Inflammatory macrophage treated with lipopolysaccharide for 1 hour (primary cell): ENCODE data around the gene LYST.
"Not testable (repeated sequence)": the region's sequence is repeated elsewhere in the genome, so short reads cannot be mapped to it uniquely, and the experiment has no call there.

ENCODE experiments used
- DNase-seq, 2 donors: peaks; one replicate each; pipeline ENCODE4 v3.0.0-alpha.2; 2020 to 2022

Gene LYST

DNA sequence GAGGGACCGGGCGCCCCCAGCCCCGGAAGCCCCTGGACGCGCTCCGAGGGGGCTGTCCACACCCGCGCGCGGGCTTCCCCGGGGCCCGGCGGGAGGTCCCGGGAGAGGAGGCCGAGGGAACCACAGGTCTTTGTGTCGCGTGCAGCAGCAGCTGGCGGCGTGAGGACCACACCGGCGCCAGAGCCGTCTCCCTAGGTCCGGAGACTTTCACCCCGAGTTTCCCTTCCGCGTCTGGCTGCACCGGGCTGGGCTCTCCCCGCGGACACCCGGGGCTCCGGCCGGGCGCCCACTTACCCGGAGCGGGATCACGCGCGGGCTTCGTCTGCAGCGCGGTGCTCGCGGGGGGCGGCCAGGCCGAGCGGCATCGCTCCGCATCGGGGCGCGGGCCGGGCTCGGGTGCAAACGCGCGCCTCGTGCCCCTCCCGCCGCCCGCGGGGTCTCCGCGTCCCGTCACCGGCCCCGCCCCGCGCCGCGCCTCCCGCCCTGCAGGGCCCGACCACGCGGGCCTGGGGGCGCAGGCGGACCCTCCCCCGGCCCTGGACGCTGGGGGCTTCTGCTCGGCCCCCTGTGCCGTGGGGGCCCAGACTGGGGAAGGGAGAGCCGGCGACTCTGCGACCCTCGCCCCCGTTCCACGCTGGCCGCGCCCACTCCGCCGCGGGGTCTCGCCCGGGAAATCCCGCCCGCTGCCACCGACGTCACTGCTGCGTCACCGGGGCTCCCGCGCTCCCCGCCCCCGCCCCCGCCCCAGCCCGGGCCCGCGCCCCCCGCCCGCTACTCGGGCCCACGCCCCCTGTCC, 217.1 kb downstream of the LYST start, which contains the start of gene GNG4:
GNG4 (minus strand) TSS at position 417 of the 796 bp plus-strand sequence. CDS start 65,946 bp downstream, outside the sequence.
- DNase-seq, result no peak

DNA sequence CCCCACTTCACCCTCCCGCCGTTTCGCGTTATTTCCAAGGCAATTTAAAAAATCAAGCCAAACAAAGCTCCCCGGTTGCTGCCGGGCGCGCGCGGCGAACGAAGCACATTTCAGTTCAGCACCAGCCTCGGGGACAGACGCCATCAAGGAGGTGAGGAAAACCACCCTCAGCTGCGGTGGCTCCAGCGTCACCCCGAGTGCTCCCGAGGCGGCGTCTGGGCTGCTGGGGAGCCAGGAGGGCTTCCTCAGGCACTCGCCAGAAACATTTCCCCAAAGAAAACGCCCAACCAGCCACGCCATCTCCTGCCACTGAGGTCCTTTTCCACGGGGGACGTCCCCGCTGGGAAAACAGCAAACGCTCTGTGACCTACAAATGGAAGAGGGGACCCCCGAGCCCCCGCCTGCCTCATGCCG, 217.7 kb downstream of the LYST start:
- peak; percentile 30 to 41 for DNase-seq

DNA sequence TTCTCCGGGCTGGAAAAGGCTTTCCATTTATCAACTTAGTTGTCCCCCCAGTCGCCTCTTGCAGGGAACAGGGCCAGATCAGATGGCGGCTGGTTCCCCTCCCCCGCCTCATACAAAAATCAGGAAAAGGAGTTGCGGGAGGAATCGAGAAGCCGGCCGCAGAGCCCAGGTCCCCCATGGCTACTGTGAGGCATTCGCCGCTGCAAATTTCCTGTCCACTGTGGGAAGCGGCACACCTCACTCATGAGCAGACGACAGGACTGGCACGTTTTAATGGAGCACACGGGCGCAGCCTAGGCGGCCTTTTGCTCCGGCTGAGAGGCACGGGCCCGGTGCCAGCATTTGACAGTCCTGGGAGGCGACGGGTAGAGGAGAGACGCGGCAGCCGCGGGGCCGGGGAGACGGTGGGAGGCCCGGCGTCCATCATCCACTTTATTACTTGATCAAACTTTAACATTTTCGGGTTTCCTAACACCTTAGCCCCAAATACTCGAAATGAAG, 218.2 kb downstream of the LYST start:
- DNase-seq, result no peak

DNA sequence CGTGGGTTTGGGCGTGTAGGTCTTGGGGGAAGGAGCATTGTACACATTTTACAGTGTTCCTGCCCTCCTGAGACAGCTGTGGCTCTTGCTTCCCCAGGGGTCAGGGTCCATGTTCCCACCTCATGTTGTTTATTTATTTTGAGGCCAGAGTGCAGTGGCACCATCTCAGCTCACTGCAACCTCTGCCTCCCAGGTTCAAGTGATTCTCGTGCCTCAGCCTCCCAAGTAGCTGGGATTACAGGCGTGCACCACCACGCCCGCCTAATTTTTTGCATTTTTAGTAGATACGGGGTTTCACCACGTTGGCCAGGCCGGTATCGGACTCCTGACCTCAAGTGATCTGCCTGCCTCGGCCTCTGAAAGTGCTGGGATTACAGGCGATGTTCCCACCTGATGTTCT, 219.2 kb downstream of the LYST start:
- DNase-seq, result not testable (repeated sequence)

DNA sequence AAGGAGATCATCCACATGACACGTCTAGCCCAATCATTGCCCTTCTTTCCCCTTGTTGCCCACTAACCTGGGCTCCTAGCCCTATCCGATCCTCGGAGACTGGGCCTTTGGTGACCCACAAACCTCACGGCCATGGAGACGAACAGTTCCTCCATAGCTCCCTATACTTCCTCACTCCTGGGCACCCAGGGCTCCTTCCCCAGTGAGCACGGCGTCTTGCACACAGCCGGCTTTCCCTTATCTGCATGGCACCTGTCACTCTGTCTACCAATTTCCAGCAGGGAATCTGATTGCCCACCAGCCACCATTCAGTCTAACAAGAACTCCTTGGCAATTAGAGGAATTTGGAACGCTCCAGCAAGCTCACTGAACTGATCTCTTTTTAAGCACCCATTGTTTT, 220.2 kb downstream of the LYST start:
- DNase-seq, result no peak

DNA sequence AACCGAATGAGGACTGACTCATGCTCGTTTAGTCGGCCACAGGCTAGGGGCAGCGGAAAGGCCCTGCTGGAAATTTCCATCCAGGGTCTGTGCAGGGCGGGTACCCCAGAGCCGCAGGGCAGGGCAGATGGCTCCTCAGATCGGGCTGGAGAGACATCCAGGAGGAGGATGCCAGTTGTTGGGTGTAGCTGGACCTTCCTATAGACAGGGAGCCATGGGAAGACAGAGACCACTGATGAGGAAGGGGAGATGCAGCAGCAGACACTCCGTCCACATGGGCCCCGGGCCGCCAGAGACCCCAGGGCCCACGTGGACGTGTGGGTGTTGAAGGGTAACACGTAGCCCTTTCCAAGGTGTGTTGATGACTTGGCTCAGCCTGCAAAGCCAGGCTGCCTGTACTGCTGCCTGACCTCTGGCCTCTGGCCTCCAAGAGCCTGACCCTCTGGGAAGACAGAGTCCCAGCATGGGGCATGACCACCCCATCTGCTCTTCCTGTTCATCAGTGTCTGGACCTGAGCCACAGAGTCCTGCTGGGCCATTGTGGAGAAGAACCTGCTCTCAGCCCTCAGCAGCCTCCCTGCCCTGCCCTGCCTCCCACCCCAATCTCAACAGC, 221.9 kb downstream of the LYST start:
- DNase-seq, result no peak

DNA sequence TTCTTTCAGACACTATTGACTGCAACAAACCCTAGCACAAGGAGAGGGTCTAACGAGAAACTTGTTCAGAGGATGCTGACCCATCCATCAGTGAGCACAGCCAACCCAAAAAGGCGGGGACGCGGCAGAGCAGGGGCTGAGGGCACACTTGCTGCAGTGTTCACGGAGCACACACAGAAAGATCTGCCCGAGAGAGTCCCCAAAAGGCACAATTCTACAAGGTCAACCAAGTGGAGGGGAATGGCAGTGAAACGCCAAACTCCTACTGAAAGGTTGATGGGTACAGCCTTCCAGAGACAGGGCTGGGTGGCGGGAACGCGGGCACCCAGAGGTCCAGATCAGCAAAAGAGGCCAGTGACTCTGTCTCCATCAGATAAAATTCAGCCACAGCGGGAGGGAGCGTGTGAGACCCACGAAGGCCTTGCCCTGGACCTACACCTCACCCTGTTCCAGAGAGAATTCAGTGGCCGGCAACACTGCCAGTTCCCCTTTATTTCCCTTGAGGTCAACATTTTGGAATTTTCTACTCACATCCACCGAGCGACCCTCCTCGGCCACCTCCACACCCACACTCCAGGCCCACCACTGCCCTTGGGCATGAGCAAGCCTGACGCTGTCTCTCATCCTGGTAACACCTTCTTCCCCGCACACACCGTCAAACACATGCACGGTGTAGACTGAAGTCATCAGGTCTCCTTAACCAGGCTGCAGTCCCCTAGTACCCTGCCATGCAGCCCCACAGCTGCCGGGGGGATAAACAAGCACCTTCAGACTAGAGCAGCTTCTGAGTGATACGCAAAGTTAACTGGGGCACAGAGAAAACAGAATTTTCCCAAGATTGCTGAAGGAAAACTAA, 222.6 kb downstream of the LYST start:
- DNase-seq, result no peak

DNA sequence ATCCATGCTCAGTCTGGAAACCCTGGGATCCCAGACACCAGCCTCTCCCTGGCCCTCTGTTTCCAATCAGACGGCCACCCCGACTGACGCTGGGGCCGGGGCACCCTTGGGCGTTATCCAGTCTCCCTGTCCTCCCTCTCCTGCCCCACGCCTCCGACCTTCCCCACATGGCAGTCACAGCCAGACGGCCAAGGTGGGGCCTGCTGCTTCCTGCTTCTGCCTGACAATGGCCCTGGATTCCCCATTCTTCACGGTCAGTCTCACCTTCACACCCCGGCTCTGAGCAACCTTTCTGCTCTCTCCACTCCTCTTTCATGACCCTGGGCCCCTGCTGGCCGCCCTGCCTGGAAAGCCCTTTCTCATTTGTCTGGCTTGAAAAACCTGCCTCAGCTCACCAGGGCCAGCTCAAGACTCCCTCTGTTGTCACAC, 223.7 kb downstream of the LYST start:
- DNase-seq, result no peak

DNA sequence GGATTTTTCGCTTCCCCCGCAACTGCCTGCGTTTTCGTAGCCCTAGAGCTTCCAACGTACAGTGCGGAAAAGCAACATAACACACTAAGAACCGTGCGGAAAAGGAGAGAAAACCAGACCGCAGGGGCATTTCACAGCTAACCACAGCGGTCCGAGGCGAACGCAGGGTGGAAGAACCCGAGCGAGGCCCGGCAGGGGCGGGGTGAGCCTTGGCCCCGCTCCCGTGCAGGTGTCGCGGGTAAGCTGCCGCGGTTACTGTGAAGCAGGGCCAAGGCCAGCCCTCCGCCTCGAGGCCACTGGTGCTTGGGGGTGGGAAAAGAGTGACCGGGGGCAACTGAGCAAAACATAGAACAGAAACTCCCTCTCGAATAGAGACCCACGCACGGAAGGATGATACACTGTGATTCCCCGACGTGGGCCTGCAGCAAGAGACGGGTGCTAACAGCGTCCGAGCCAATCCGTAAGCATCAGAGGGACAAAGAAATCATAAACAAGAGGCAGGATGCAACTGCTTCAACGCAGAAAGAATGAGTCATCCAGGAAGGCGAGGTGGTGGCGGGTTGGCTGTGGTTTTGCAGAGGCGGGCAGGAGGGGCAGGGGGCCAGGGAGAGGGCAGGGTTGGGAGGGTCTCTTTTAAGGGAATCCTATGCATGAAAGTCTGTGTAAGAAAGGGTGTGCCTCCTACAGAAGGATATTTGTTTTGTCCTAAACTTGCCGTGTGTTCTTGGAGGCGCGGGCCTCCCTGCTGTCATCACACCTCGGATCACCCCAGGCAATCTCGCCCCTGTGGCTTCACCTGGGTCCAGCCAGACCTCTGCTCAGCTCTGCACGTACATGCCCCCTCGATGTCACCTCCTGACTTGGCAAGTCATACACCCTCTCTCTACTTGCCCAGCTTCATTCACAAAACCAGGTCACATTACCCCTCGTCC, 224.4 kb downstream of the LYST start:
- peak; percentile 56 to 71 for DNase-seq

DNA sequence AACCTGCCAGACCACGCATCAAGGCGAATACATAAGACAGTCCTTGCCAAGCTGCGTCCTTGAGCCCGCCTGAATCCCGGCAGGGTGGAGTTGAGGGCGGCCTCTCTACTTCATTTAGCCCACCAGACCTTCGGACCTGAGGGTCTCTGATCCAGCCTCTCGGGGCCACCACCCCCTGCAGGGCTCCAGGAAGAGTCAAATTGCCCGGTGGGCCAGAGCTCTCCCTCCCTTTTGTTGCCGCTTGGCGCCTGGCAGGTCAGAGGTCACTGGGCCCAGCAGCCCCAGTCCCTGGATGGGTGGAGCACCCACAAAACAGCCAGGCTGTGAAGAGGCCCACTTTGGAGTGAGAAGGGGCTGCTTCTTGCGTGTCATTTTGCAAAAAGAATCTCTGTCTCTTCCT, 226.1 kb downstream of the LYST start:
- no peak for DNase-seq

DNA sequence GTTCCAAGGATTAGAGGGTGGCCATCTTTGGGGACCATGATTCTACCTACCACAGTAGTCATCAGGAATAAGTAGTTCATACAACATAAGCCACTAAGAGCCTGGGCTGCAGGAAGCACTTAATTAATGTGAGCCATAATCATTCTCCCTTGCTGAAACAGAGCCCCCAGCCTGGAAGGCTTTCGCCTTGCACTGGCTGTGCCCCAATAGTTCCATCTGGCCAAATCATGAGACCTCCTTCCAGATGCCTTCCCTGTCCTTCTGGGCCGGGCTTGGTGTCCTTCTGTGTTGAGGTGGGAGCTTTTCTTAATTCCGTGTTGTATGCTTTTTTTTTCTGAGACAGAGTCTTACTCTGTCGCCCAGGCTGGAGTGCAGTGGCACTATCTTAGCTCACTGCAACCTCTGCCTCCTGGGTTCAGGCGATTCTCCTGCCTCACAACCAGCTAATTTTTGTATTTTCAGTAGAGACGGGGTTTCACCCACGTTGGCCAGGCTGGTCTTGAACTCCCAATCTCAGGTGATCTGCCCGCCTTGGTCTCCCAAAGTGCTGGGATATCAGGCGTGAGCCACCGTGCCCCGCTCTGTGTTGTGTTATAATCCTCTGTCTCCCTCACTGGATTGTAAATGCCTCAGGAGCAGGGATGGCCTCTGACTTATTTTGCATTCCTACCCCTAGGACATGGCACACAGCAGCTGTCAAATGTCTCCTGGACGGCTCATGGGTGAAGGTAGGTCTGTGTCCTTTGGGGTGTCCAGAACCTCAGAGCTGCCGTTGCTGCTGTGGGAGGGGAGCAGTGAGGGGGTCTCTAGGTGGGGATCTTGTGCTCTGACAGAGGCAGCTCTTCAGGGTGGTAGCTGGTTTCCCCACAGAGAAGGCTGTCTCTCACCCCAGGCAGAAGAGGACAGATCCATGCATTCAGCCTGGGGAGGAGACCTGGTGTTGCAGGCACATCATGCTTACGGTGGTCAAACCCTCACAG, 227.2 kb downstream of the LYST start:
- DNase-seq, result no peak

DNA sequence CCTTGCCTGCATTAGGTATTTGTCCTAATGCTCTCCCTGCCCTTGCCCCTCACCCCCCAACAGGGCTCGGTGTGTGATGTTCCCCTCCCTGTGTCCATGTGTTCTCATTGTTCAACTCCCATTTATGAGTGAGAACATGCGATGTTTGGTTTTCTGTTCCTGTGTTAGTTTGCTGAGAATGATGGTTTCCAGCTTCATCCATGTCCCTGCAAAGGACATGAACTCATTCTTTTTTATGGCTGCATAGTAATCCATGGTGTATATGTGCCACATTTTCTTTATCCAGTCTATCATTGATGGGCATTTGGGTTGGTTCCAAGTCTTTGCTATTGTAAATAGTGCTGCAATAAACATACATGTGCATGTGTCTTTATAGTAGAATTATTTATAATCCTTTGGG, 228.1 kb downstream of the LYST start:
- DNase-seq, result not testable (repeated sequence)

DNA sequence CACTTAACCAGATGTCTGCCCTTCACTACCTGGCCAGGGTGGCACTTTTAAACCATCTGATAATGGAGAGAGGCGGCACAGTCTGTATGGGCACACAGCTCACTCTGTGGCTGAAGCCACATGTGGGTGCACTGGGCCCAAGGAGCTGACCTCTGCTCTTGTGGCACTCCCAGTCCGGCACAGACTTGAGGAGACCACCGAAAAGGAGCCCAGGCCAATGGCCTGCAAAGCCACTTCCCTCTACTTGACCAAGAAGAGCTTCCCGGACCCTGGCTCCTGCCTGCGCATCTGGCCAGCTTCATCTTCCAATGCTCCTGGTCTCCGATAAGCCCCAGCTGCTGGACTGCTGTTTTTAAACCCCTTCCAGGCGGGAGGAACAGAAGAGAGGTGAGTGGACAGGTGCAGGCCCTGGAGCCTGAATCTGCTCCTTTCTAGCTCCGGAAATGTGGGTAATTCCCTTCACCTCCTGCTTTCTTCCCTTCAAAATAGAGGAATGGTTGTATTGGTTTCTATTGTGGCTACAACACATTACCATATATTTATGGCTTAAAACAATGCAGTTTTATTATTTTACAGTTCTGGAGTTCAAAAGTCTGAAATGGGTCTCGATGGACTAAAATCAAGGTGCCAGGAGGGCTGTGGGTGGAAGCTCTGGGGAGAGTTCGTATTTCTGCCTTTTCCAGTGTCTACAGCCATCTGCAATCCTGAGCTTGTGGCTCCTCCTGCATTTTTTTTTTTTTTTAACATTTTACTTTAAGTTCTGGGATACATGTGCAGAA, 228.8 kb downstream of the LYST start:
- DNase-seq, result no peak

DNA sequence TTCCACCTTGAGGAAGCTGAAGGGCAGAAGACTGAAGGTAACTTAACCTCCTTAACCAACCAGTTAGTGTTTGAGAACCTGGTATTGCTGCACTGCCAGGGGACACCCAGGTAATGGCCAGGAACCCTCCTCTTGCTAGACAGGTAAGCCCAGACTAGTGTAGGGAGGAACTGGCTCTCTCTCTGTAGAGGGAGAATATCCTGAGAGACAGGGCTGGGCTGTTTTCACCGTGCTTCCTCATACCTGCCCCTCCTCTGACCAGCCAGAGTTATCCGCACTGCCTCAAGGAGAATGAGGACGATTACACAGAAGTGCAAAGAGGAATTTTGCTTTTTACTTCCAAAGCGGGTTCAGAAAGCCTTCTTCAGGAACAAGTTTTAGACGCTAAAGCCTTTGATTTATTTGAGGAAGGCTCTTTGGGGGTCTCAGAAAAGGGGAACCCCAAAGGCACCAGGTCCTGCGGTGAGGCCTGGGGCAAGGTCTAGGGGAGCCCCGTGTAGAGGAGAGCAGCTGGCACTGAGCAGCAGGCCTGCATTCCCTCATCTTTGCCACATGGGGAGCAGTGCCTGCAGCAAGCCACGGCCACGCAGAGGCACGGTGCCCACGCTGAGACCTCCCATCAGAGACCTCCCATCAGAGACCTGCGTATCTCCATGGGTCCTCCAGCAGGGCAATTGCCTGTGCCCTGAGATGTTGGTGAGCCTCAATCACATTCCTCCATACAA, 230.6 kb downstream of the LYST start:
- no peak for DNase-seq

DNA sequence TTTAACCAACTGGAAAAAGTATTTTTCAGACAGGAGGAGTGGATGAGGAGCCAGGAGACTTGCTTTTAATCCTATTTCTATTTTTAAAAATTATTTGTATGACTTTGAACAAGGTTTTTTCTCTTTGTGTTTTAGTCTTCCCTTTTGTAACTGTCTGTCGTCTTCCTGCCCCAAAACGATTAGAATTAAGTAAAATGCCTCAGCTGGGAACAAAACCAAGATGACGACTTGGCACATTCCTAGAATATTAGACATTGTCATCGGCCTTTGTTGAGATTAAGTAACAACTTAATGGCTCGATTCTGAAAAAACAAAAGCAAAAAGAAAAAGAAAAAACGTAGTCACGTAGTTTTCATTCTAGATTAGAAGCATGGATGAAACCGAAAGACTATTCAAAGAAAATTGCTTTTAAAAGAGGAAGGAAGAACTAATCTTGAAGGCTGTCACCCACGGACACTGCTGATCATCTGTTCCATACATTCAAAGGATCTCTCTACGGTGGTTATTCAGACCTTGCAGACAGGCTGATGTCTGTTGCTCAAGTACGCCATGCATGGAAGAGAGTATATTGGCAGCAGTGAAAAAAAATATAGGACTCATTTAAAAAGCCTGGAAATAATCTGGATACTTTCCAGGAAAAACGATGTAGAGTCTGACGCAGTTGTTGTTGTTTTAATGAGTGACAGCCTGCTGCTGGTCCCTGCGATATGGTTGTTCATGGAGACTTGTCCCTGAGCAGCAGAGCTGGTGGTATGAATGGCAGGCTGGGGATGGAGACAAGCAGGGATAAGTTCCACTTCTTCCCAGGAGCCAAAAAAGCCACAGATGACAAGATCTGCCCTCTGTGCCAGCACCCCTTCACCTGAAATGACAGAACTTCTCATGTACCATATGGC, 234.0 kb downstream of the LYST start:
- DNase-seq, result peak; percentile 37 to 67

DNA sequence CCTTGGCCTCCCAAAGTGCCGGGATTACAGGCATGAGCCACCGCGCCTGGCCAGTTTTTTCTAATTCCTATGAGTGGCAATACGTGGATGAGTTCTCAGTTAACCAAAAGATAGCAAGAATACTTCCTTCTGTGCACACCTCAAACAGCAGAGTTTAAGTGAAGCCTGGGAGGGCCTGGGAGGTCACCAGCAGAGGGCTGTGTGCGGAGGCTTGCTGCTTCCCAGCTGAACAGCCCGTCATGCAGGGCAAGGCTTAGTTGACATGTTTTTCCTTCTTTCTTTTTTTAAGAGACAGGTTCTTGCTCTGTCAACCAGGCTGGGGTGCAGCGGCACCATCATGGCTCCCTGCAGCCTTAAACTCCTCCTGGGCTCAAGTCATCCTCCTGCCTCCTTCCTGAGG, 234.9 kb downstream of the LYST start:
- no peak for DNase-seq

DNA sequence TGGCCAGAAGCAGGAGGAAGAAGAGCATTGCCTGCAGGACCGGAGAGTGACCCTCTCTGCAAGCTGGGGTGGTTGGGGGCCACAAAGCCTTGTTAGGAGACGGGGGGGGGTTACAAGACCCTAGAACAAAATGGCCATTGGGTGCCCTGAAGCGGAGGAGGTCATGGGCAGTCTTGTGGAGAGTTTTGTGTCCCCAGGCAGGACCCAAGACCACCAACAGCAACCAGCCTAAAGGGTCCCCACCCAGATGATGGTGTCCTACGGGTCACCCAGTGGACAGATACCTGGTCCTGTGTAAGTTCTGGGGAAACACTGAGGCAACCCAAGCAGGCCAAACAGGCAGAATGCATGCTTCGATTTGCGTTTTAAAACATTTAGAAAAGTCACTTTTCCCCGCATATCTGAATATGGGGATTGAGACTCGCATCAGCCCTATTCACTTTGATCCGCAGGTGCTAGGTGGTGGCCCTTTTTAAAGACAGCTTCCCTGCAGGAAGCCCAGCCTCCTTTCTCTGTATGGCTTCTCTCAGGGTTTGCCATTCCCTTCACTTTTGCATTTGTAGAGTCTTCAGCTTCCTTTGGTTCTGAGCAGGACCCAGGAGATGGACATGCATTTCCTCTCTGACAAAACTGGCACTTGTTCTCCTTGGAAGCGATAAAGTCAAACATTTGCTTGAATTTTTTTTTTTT, 238.2 kb downstream of the LYST start:
- DNase-seq, result no peak

DNA sequence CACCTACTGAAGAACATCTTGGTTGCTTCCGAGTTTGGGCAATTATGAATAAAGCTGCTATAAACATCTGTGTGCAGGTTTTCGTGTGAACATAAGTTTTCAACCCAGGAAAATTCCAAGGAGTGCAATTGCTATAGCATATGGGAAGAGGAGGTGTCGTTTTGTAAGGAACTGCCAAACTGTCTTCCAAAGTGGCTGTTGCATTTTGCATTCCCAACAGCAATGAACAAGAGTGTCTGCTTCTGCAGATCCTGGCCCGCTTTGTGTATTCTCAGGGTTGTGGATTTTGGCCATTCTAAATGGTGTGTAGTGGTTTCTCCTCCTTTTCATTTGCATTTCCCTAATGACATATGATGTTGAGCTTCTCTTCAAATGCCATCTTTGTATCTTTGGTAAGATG, 240.9 kb downstream of the LYST start:
- DNase-seq, result no peak
